HEK293 (cell line): ENCODE data around the gene ADCY7.

Experiments used
- CTCF ChIA-PET: fragments of 350-600 bp; formaldehyde crosslinking; extraction: SDS; loops from one replicate; lab custom pipeline; 2021; ENCODE audit warnings: antibody characterized with exemption; lab: Yijun Ruan, JAX
- POLR2A ChIA-PET: fragments of 300-600 bp; formaldehyde crosslinking; extraction: SDS; loops from one replicate; lab custom pipeline; 2020; ENCODE audit warnings: antibody characterized with exemption, inconsistent platforms; lab: Yijun Ruan, JAX
- H3K27ac ChIP-seq: fragments of 200-500 bp; sonication (Bioruptor generic); 2 replicates; pipeline ENCODE4 v1.5.1; 2014; ENCODE audit warnings: low read depth, low read length, control low read depth, inconsistent platforms; ENCODE audit errors: extremely low read depth
- H3K36me3 ChIP-seq, 2 experiments: fragments of 200-500 bp in 1 of 2; sonication (Bioruptor generic) in 1 of 2; 1 replicate in 1 of 2; 2 replicates in 1 of 2; pipeline ENCODE4 v1.5.1; 2014 to 2017; ENCODE audit warnings: inconsistent platforms in 2 of 2, low read length in 2 of 2; ENCODE audit not compliant: control insufficient read depth in 2 of 2, insufficient read depth in 1 of 2
- H3K4me1 ChIP-seq: fragments of 200-500 bp; sonication (Bioruptor generic); 2 replicates; pipeline ENCODE4 v1.5.1; 2014; ENCODE audit warnings: mild to moderate bottlenecking, low read length, inconsistent platforms; ENCODE audit not compliant: control insufficient read depth, insufficient read depth
- H3K4me3 ChIP-seq: 2 replicates; pipeline ENCODE4 v1.5.1; 2011; ENCODE audit warnings: low read depth, mild to moderate bottlenecking, control low read depth, low read length, moderate library complexity
- H3K9me3 ChIP-seq: fragments of 200-500 bp; sonication (Bioruptor generic); 2 replicates; pipeline ENCODE4 v1.5.1; 2014; ENCODE audit warnings: low read depth, low read length, inconsistent platforms; ENCODE audit not compliant: control insufficient read depth, insufficient read depth
- GFI1B ChIP-seq: fragments of 450-650 bp; formaldehyde crosslinking; IDR thresholded peaks from 2 replicates; pipeline ENCODE4 v1.5.1; 2016; ENCODE audit warnings: missing biosample characterization, missing genetic modification characterization
- PRDM4 ChIP-seq: fragments of 450-650 bp; formaldehyde crosslinking; IDR thresholded peaks from 2 replicates; pipeline ENCODE4 v1.5.1; 2017; ENCODE audit warnings: missing biosample characterization, missing genetic modification characterization
- PRDM6 ChIP-seq: fragments of 450-650 bp; formaldehyde crosslinking; IDR thresholded peaks from 2 replicates; pipeline ENCODE4 v1.5.1; 2017; ENCODE audit warnings: missing biosample characterization, missing genetic modification characterization
- SETDB1 ChIP-seq: IDR thresholded peaks from one replicate; pipeline ENCODE4 v1.6.1; 2017; ENCODE audit warnings: mild to moderate bottlenecking, low read length, moderate library complexity, mixed read lengths; ENCODE audit not compliant: insufficient read length
- YY1 ChIP-seq: fragments of 450-650 bp; formaldehyde crosslinking; IDR thresholded peaks from 2 replicates; pipeline ENCODE4 v1.5.1; 2018; ENCODE audit warnings: missing biosample characterization, missing genetic modification characterization
- ZBTB1 ChIP-seq: fragments of 450-650 bp; formaldehyde crosslinking; IDR thresholded peaks from 2 replicates; pipeline ENCODE4 v1.5.1; 2016; ENCODE audit warnings: missing biosample characterization, missing genetic modification characterization
- ZBTB20 ChIP-seq: fragments of 450-650 bp; formaldehyde crosslinking; IDR thresholded peaks from 2 replicates; pipeline ENCODE4 v1.5.1; 2016; ENCODE audit warnings: missing biosample characterization, missing genetic modification characterization
- ZBTB44 ChIP-seq: fragments of 450-650 bp; IDR thresholded peaks from 2 replicates; pipeline ENCODE4 v1.5.1; 2018; ENCODE audit warnings: missing biosample characterization, mild to moderate bottlenecking, missing genetic modification characterization
- ZBTB49 ChIP-seq: fragments of 450-650 bp; formaldehyde crosslinking; IDR thresholded peaks from 2 replicates; pipeline ENCODE4 v1.5.1; 2016; ENCODE audit warnings: missing biosample characterization, missing genetic modification characterization, low read depth
- ZNF114 ChIP-seq: fragments of 450-650 bp; formaldehyde crosslinking; IDR thresholded peaks from 2 replicates; pipeline ENCODE4 v1.5.0; 2017; ENCODE audit warnings: missing biosample characterization, missing genetic modification characterization
- ZNF121 ChIP-seq: fragments of 450-650 bp; formaldehyde crosslinking; IDR thresholded peaks from 2 replicates; pipeline ENCODE4 v1.5.1; 2016; ENCODE audit warnings: missing biosample characterization, missing genetic modification characterization
- ZNF138 ChIP-seq: fragments of 450-650 bp; formaldehyde crosslinking; IDR thresholded peaks from 2 replicates; pipeline ENCODE4 v1.5.1; 2016; ENCODE audit warnings: missing biosample characterization, missing genetic modification characterization, borderline replicate concordance
- ZNF146 ChIP-seq: fragments of 450-650 bp; formaldehyde crosslinking; IDR thresholded peaks from 2 replicates; pipeline ENCODE4 v1.5.1; 2016; ENCODE audit warnings: missing biosample characterization, missing genetic modification characterization
- ZNF169 ChIP-seq: fragments of 450-650 bp; formaldehyde crosslinking; IDR thresholded peaks from 2 replicates; pipeline ENCODE4 v1.5.1; 2016; ENCODE audit warnings: missing biosample characterization, missing genetic modification characterization
- ZNF211 ChIP-seq: fragments of 450-650 bp; formaldehyde crosslinking; IDR thresholded peaks from 2 replicates; pipeline ENCODE4 v1.5.1; 2016; ENCODE audit warnings: low read depth, missing biosample characterization, missing genetic modification characterization
- ZNF341 ChIP-seq: fragments of 450-650 bp; formaldehyde crosslinking; IDR thresholded peaks from 2 replicates; pipeline ENCODE4; 2016; ENCODE audit warnings: low read depth, missing biosample characterization, missing genetic modification characterization
- ZNF426 ChIP-seq: fragments of 450-650 bp; formaldehyde crosslinking; IDR thresholded peaks from 2 replicates; pipeline ENCODE4 v1.5.1; 2017; ENCODE audit warnings: missing biosample characterization, missing genetic modification characterization, mild to moderate bottlenecking, inconsistent platforms, moderate library complexity
- ZNF488 ChIP-seq: fragments of 450-650 bp; formaldehyde crosslinking; IDR thresholded peaks from 2 replicates; pipeline ENCODE4 v1.5.1; 2016; ENCODE audit warnings: missing biosample characterization, missing genetic modification characterization
- ZNF580 ChIP-seq: fragments of 450-650 bp; formaldehyde crosslinking; IDR thresholded peaks from 2 replicates; pipeline ENCODE4 v1.5.1; 2016; ENCODE audit warnings: missing biosample characterization, missing genetic modification characterization
- ZNF670 ChIP-seq: fragments of 450-650 bp; formaldehyde crosslinking; IDR thresholded peaks from 2 replicates; pipeline ENCODE4 v1.5.1; 2016; ENCODE audit warnings: missing biosample characterization, missing genetic modification characterization, low read depth
- ZNF704 ChIP-seq: fragments of 450-650 bp; formaldehyde crosslinking; IDR thresholded peaks from 2 replicates; pipeline ENCODE4 v1.5.1; 2016; ENCODE audit warnings: missing biosample characterization, missing genetic modification characterization
- ZNF76 ChIP-seq: fragments of 450-650 bp; formaldehyde crosslinking; IDR thresholded peaks from 2 replicates; pipeline ENCODE4; 2016; ENCODE audit warnings: low read depth, missing biosample characterization, missing genetic modification characterization, borderline replicate concordance

Gene ADCY7

GRCh38 chr16:50276326-50276640 is 9.9 kb downstream of the ADCY7 start (continued):
- no peak for TF ChIP-seq ZNF670 (tag by site-specific recombination)
- TF ChIP-seq ZNF114 (tag by site-specific recombination): no peak

- Histone ChIP-seq H3K36me3 (no peaks in the 10 kb centered on the region), H3K9me3 (no peaks in the 10 kb centered on the region), H3K27ac (no peak overlapping the region), H3K4me1 (no peaks in the 10 kb centered on the region), H3K4me3 (no peak overlapping the region)
- ChIA-PET CTCF (no interaction called here), POLR2A (no interaction called here)
- TF ChIP-seq PRDM4 (tag by site-specific recombination) (peak; percentile 76), ZNF704 (tag by site-specific recombination) (no peak), ZNF146 (tag by site-specific recombination) (peak; percentile 65), ZBTB49 (no peak), ZNF580 (peak; percentile 55), ZNF138 (tag by site-specific recombination) (no peak), SETDB1 (no peak), YY1 (tag by site-specific recombination) (no peak), ZBTB20 (tag by site-specific recombination) (no peak), PRDM6 (tag by site-specific recombination) (no peak), GFI1B (tag by site-specific recombination) (no peak)
Observed at GRCh38 chr16:50276801-50277555, 10.6 kb downstream of the ADCY7 start.

- no peak overlapping the region for H3K27ac ChIP-seq
- ChIA-PET POLR2A (no interaction called here), CTCF (interaction anchor here (0.7 to 1.1 kb wide), 3 partner anchors 10 to 262 kb away, joined by 3 to 6 read pairs (median 5); no protein-coding TSS in a partner anchor)
- no peak overlapping the region for H3K4me3 ChIP-seq
- H3K36me3 ChIP-seq: no peaks in the 10 kb centered on the region
- H3K9me3 ChIP-seq: no peaks in the 10 kb centered on the region
- H3K4me1 ChIP-seq: no peaks in the 10 kb centered on the region
- TF ChIP-seq ZBTB1 (tag by site-specific recombination) (no peak), ZNF341 (no peak), ZBTB44 (tag by site-specific recombination) (no peak), ZNF121 (no peak), ZNF76 (tag by site-specific recombination) (no peak), ZNF488 (tag by site-specific recombination) (no peak), ZNF580 (no peak), ZNF211 (tag by site-specific recombination) (no peak), ZNF169 (tag by site-specific recombination) (no peak), ZNF426 (no peak)
Observed at GRCh38 chr16:50278251-50278650, 11.9 kb downstream of the ADCY7 start.
